Tibial nerve (tissue), 4 donors: ENCODE measurements around the gene EVX1.
A peak's percentile ranks its signal among the peaks of the same experiment; 100 is the strongest.

Experiments
- CTCF ChIP-seq, 5 experiments: fragments of 200-600 bp in 3 of 5; fragments of 450-650 bp in 2 of 5; sonication (generic) in 3 of 5; IDR thresholded peaks; one replicate each; pipeline ENCODE4 v1.5.1; 2016 to 2019; ENCODE audit warnings: antibody characterized with exemption in 5 of 5, mild to moderate bottlenecking in 3 of 5, moderate library complexity in 2 of 5
- EP300 ChIP-seq, 2 donors: sonication (generic); formaldehyde crosslinking; IDR thresholded peaks; one replicate each; pipeline ENCODE4 v1.6.1; 2017; ENCODE audit warnings: antibody characterized with exemption in 2 of 2, mild to moderate bottlenecking in 1 of 2
- POLR2A ChIP-seq, 2 donors: fragments of 450-650 bp; IDR thresholded peaks; one replicate each; pipeline ENCODE4 v1.6.1; 2017; ENCODE audit warnings: antibody characterized with exemption in 2 of 2, mild to moderate bottlenecking in 2 of 2, moderate library complexity in 2 of 2

GRCh38 chr7:27235387-27236311, 7.0 kb upstream of the EVX1 start:
- TF ChIP-seq CTCF (IDR thresholded peaks at IDR 0.05) (peak; percentile 15 to 55 (median 42)), POLR2A (IDR thresholded peaks at IDR 0.05) (no peak), EP300 (IDR thresholded peaks at IDR 0.05) (no peak)
